Measurements from ENCODE around the gene B3GLCT.

B3GLCT gene

DNA sequence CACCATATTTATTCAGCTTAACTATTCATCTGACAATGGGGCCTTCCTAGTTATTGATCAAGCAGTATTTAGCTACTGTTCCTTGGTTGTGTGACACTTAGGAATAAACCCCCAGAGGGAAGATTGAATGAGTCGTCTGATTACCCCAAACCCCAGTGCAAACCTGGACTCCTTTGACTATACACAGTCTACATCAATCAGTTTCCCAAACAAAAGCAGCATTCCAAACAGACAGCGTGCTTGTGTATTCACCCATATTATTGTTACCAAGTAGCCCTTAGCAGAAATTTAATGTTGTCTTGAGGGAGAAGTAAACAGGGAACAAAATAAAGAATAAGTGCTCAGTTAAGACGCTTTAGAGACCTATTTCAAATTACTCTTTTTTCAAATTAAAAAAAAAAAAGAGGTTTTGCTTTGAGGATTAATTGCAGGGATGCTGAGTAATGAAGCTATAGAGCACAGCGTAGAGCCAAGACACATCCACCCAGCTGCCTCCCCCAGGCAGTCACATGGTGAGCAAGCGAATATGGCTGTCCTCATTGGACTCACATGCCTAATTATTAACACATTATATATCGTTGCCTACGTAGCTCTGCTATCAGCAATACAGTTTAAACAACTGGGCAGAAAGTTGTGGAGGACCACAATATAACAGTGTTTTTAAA, 14.7 kb upstream of the B3GLCT start:
- Histone ChIP-seq H3K9me3 (ENCODE audit: insufficient read depth, low read depth, low read length) (0 out of 2 replicates have a peak, but pooled peaks cover 4% of the 10 kb centered on the region), H3K9ac (ENCODE audit: low read depth, low read length) (no peak overlapping the region), H3K4me1 (ENCODE audit: insufficient read depth, low read length) (no peaks in the 10 kb centered on the region), H3K27me3 (ENCODE audit: insufficient read depth, low read length) (no peaks in the 10 kb centered on the region), H3K4me3 (ENCODE audit: low read length) (no peak overlapping the region), H3K36me3 (ENCODE audit: insufficient read depth, low read length) (no peaks in the 10 kb centered on the region), H3K27ac (ENCODE audit: low read depth, low read length) (no peak overlapping the region)
- WGBS = 88% methylated on average over 6 of the region's 7 CpGs

DNA sequence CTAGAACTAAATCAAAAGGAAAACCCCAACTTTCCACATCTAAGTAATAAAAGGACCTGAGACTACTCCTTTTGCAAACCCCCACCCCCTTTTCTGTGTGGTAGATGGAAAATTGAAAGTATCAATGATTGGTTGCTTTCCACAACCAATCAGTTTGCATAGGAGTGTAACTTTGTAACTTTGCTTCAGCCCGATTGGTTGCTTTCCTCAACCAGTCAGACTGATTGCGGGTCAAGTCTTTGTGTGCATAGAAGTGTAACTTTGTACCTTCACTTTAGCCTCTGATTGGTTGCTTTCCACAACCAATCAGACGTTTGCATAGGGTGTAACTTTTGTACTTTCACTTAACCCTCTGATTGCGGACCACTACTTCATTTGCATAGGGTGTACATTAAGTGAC, 8.0 kb upstream of the B3GLCT start:
- H3K4me3 ChIP-seq (ENCODE audit: low read length) = no peak overlapping the region

DNA sequence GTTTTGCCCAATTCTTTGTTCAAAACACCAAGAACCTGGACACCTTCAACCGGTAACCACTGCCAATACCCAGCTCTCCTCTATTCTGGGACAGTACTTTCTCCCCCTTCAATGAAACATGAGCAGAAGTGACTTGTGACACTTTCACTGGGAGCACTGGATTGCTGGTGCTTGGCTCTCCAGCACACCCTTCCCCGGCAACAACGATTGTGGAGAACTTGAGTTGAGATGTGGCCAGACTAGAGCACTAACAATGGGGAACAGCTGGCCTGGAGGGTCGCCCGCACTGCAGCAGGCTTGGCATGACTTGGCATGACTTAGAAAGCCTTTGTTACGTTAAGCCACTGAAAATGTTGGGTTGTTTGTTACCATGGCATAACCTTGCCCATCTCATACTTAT, 7.5 kb upstream of the B3GLCT start:
- no peaks in the 10 kb centered on the region for H3K36me3 ChIP-seq (ENCODE audit: insufficient read depth, low read length)
- 0 out of 2 replicates have a peak, but pooled peaks cover 4% of the 10 kb centered on the region for H3K9me3 ChIP-seq (ENCODE audit: insufficient read depth, low read depth, low read length)
- H3K4me1 ChIP-seq (ENCODE audit: insufficient read depth, low read length) = no peaks in the 10 kb centered on the region
- WGBS = 95% methylated on average over 5 of the region's 6 CpGs
- no peak overlapping the region for H3K4me3 ChIP-seq (ENCODE audit: low read length)
- no peak overlapping the region for H3K27ac ChIP-seq (ENCODE audit: low read depth, low read length)
- H3K27me3 ChIP-seq (ENCODE audit: insufficient read depth, low read length) = no peaks in the 10 kb centered on the region
- H3K9ac ChIP-seq (ENCODE audit: low read depth, low read length) = no peak overlapping the region

More for the DNA sequence above, 8.0 kb upstream of the B3GLCT start:
- no peak overlapping the region for H3K9ac ChIP-seq (ENCODE audit: low read depth, low read length)
- WGBS = 95% methylated on average over 4 of the region's 4 CpGs
- no peaks in the 10 kb centered on the region for H3K36me3 ChIP-seq (ENCODE audit: insufficient read depth, low read length)
- no peaks in the 10 kb centered on the region for H3K27me3 ChIP-seq (ENCODE audit: insufficient read depth, low read length)
- H3K4me1 ChIP-seq (ENCODE audit: insufficient read depth, low read length) = no peaks in the 10 kb centered on the region
- 0 out of 2 replicates have a peak, but pooled peaks cover 4% of the 10 kb centered on the region for H3K9me3 ChIP-seq (ENCODE audit: insufficient read depth, low read depth, low read length)
- H3K27ac ChIP-seq (ENCODE audit: low read depth, low read length) = no peak overlapping the region

DNA sequence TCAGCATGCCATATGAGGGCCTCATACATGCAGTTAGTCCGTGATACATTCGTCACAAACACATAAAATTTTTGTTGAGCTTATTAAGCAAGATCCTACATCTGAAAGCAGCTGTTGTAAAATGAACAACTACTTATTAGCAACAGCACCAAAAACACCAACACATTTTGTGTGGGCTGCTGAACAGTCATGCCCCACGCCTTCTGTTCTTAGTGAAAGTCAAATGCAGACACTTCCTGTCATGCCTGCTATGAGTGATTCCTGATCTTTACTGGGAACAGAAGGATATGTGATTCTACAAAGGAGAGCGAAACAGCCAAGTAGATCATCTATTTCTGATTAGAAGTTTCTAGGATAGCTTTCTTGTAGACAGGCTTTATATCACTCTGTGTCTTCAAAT, 4.2 kb upstream of the B3GLCT start:
- no peak overlapping the region for H3K4me3 ChIP-seq (ENCODE audit: low read length)
- no peaks in the 10 kb centered on the region for H3K9me3 ChIP-seq (ENCODE audit: insufficient read depth, low read depth, low read length)
- H3K27me3 ChIP-seq (ENCODE audit: insufficient read depth, low read length) = no peaks in the 10 kb centered on the region
- 97% methylated on average over 4 of the region's 4 CpGs for WGBS
- H3K36me3 ChIP-seq (ENCODE audit: insufficient read depth, low read length) = no peaks in the 10 kb centered on the region
- H3K27ac ChIP-seq (ENCODE audit: low read depth, low read length) = no peak overlapping the region
- peaks cover 4% of the 10 kb centered on the region; the same call in 1 of the 2 replicates for H3K4me1 ChIP-seq (ENCODE audit: insufficient read depth, low read length)
- H3K9ac ChIP-seq (ENCODE audit: low read depth, low read length) = no peak overlapping the region

DNA sequence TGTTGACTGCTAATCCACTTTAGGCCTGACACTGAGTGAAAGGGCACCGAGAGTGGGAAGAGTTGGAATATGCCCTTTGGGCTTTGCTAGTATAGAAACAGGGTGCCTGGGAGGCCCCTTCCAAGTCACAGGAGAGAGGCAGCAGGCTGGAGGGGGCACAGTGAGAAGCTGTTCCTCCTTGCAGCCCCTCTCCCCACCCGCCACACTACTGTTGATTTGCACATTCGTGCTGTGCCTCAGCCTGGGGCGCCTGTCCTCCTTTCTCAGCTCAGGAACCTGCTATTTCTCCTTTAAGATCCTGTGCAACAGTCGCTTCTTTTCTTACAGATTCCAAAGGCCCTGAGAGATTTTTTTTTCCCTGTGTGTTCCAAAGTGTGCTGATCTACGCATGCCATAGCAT, 2.8 kb upstream of the B3GLCT start:
- Histone ChIP-seq H3K36me3 (ENCODE audit: insufficient read depth, low read length) (no peaks in the 10 kb centered on the region), H3K27ac (ENCODE audit: low read depth, low read length) (no peak overlapping the region), H3K4me1 (ENCODE audit: insufficient read depth, low read length) (peaks cover 9% of the 10 kb centered on the region; the same call in 1 of the 2 replicates), H3K9ac (ENCODE audit: low read depth, low read length) (no peak overlapping the region), H3K4me3 (ENCODE audit: low read length) (no peak overlapping the region), H3K27me3 (ENCODE audit: insufficient read depth, low read length) (peaks cover 6% of the 10 kb centered on the region; the same call in 1 of the 2 replicates), H3K9me3 (ENCODE audit: insufficient read depth, low read depth, low read length) (no peaks in the 10 kb centered on the region)
- 74% methylated on average over 6 of the region's 6 CpGs for WGBS

- 89% methylated on average over 3 of the region's 3 CpGs for WGBS
- H3K9me3 ChIP-seq (ENCODE audit: insufficient read depth, low read depth, low read length) = no peaks in the 10 kb centered on the region
- no peaks in the 10 kb centered on the region for H3K36me3 ChIP-seq (ENCODE audit: insufficient read depth, low read length)
- no peak overlapping the region for H3K27ac ChIP-seq (ENCODE audit: low read depth, low read length)
- H3K27me3 ChIP-seq (ENCODE audit: insufficient read depth, low read length) = peaks cover 6% of the 10 kb centered on the region; the same call in 1 of the 2 replicates
- no peak overlapping the region for H3K9ac ChIP-seq (ENCODE audit: low read depth, low read length)
- no peak overlapping the region for H3K4me3 ChIP-seq (ENCODE audit: low read length)
- H3K4me1 ChIP-seq (ENCODE audit: insufficient read depth, low read length) = peaks cover 9% of the 10 kb centered on the region; the same call in 1 of the 2 replicates
Observed at GRCh38 chr13:31198519-31198918, 1.3 kb upstream of the B3GLCT start.

DNA sequence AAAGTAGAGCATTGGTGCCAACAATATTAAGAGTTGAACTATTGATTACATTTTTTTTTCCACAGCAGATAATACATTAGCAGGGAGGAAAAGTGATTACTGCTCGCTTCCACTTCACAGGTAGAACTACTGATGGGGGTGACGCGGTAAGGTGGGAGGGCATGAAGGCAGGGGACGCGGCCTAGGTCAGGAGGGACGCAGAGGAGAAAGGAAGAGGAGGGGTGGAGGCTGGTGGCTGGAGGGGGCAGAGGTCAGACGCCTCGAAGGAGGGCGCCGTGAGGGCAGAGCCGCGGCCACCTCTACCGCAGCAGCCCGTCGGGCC, 287 bp upstream of the B3GLCT start:
- Histone ChIP-seq H3K9me3 (ENCODE audit: insufficient read depth, low read depth, low read length) (no peaks in the 10 kb centered on the region), H3K4me1 (ENCODE audit: insufficient read depth, low read length) (peaks cover 9% of the 10 kb centered on the region; the same call in 1 of the 2 replicates), H3K27ac (ENCODE audit: low read depth, low read length) (no peak overlapping the region), H3K4me3 (ENCODE audit: low read length) (peak overlapping the region; percentile 82), H3K27me3 (ENCODE audit: insufficient read depth, low read length) (peaks cover 6% of the 10 kb centered on the region; the same call in 1 of the 2 replicates), H3K36me3 (ENCODE audit: insufficient read depth, low read length) (no peaks in the 10 kb centered on the region), H3K9ac (ENCODE audit: low read depth, low read length) (peak overlapping the region; percentile 97)
- WGBS = 11% methylated on average over 15 of the region's 15 CpGs

- H3K4me3 ChIP-seq (ENCODE audit: low read length) = peak overlapping the region; percentile 82
- H3K4me1 ChIP-seq (ENCODE audit: insufficient read depth, low read length) = peaks cover 9% of the 10 kb centered on the region; the same call in 1 of the 2 replicates
- H3K27ac ChIP-seq (ENCODE audit: low read depth, low read length) = no peak overlapping the region
- no peaks in the 10 kb centered on the region for H3K9me3 ChIP-seq (ENCODE audit: insufficient read depth, low read depth, low read length)
- WGBS = under 1% methylated on average over 33 of the region's 34 CpGs
- H3K36me3 ChIP-seq (ENCODE audit: insufficient read depth, low read length) = no peaks in the 10 kb centered on the region
- H3K27me3 ChIP-seq (ENCODE audit: insufficient read depth, low read length) = peaks cover 6% of the 10 kb centered on the region; the same call in 1 of the 2 replicates
- H3K9ac ChIP-seq (ENCODE audit: low read depth, low read length) = peak overlapping the region; percentile 97
Observed at GRCh38 chr13:31200637-31200971, 829 bp downstream of the B3GLCT start.

- Histone ChIP-seq H3K9me3 (ENCODE audit: insufficient read depth, low read depth, low read length) (no peaks in the 10 kb centered on the region), H3K27ac (ENCODE audit: low read depth, low read length) (no peak overlapping the region), H3K4me1 (ENCODE audit: insufficient read depth, low read length) (peaks cover 9% of the 10 kb centered on the region; the same call in 1 of the 2 replicates), H3K27me3 (ENCODE audit: insufficient read depth, low read length) (peaks cover 6% of the 10 kb centered on the region; the same call in 1 of the 2 replicates), H3K36me3 (ENCODE audit: insufficient read depth, low read length) (no peaks in the 10 kb centered on the region), H3K9ac (ENCODE audit: low read depth, low read length) (no peak overlapping the region), H3K4me3 (ENCODE audit: low read length) (peak overlapping the region; percentile 82)
- WGBS = 81% methylated on average over 7 of the region's 7 CpGs
Observed at GRCh38 chr13:31201341-31202031, 1.7 kb downstream of the B3GLCT start.

DNA sequence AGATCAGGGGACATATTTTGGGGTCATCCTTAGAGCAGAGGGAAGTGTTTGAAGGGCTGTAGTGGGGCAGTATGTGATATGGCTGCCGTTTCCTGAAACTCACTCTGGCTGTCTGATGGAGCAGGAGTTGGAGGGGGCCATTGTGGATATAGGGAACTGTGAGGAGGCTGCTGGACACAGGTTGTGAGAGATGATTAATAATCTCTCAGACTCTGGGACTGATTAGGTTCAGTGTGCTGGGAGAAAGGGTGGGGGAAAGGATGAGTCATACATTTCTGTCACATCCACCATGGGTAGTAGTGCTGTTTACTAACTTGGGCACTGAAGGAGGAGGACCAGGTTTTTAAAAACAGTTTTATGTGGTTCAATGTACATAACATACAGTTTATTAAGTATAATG, 4.8 kb downstream of the B3GLCT start:
- 78% methylated on average over 1 of the region's 1 CpG for WGBS
- no peak overlapping the region for H3K9ac ChIP-seq (ENCODE audit: low read depth, low read length)
- H3K36me3 ChIP-seq (ENCODE audit: insufficient read depth, low read length) = no peaks in the 10 kb centered on the region
- no peak overlapping the region for H3K4me3 ChIP-seq (ENCODE audit: low read length)
- no peaks in the 10 kb centered on the region for H3K9me3 ChIP-seq (ENCODE audit: insufficient read depth, low read depth, low read length)
- H3K4me1 ChIP-seq (ENCODE audit: insufficient read depth, low read length) = peaks cover 15% of the 10 kb centered on the region; the same call in 1 of the 2 replicates
- no peak overlapping the region for H3K27ac ChIP-seq (ENCODE audit: low read depth, low read length)
- peaks cover 6% of the 10 kb centered on the region; the same call in 1 of the 2 replicates for H3K27me3 ChIP-seq (ENCODE audit: insufficient read depth, low read length)

GRCh38 chr13:31207661-31208552, 8.1 kb downstream of the B3GLCT start:
- no peaks in the 10 kb centered on the region for H3K27me3 ChIP-seq (ENCODE audit: insufficient read depth, low read length)
- H3K4me3 ChIP-seq (ENCODE audit: low read length) = no peak overlapping the region
- no peaks in the 10 kb centered on the region for H3K9me3 ChIP-seq (ENCODE audit: insufficient read depth, low read depth, low read length)
- WGBS = 87% methylated on average over 13 of the region's 15 CpGs
- H3K27ac ChIP-seq (ENCODE audit: low read depth, low read length) = no peak overlapping the region; the same call in 1 of the 2 replicates
- no peak overlapping the region for H3K9ac ChIP-seq (ENCODE audit: low read depth, low read length)
- H3K4me1 ChIP-seq (ENCODE audit: insufficient read depth, low read length) = peaks cover 19% of the 10 kb centered on the region
- H3K36me3 ChIP-seq (ENCODE audit: insufficient read depth, low read length) = no peaks in the 10 kb centered on the region

Data from HUES64 (cell line).